Progenitor cell of endocrine pancreas (in vitro differentiated cells): ENCODE measurements around the gene ZNF618. TPM values are rescaled to one million over a fixed set of nuclear protein-coding genes. Genes with fewer than 3 reads are reported as not detected.
A peak's percentile ranks its signal among the peaks of the same experiment; 100 is the strongest.

Source experiments
- DNase-seq: peaks from one replicate; pipeline ENCODE4 v3.0.0; 2021; ENCODE audit warnings: low spot score; ENCODE audit not compliant: unreplicated experiment
- H3K27ac Mint-ChIP-seq: 2 replicates; pipeline ENCODE4 v1.8.0; 2021; ENCODE audit warnings: mild to moderate bottlenecking, moderate library complexity, mixed read lengths
- H3K27me3 Mint-ChIP-seq: 2 replicates; pipeline ENCODE4 v1.8.0; 2021; ENCODE audit warnings: mixed read lengths
- H3K36me3 Mint-ChIP-seq: 2 replicates; pipeline ENCODE4 v1.8.0; 2022; ENCODE audit warnings: mixed read lengths; ENCODE audit not compliant: insufficient read depth
- H3K4me1 Mint-ChIP-seq: 2 replicates; pipeline ENCODE4 v1.8.0; 2021; ENCODE audit warnings: low read depth, mixed read lengths
- H3K4me3 Mint-ChIP-seq: 2 replicates; pipeline ENCODE4 v1.8.0; 2021; ENCODE audit warnings: low read depth, mild to moderate bottlenecking, moderate library complexity, mixed read lengths
- H3K9me3 Mint-ChIP-seq: 2 replicates; pipeline ENCODE4 v1.8.0; 2021; ENCODE audit warnings: low read depth, mixed read lengths
- CTCF ChIP-seq: fragments of 200-600 bp; sonication (generic); IDR thresholded peaks from one replicate; pipeline ENCODE4 v1.5.0; 2021; ENCODE audit warnings: antibody characterized with exemption, mild to moderate bottlenecking; ENCODE audit not compliant: unreplicated experiment
- total RNA-seq: library from RNA; stranded (reverse); gene quantifications from 2 replicates; pipeline ENCODE4 v1.2.1, GENCODE V29; 2021

The ZNF618 gene
- total RNA-seq, 1 donor from 2014 or later: 85.8 TPM

GRCh38 chr9:113898151-113898550 lies 22.0 kb downstream of the ZNF618 start:
- Mint-ChIP-seq H3K27ac (no peak overlapping the region), H3K4me1 (no peaks in the 10 kb centered on the region), H3K9me3 (peaks cover 17% of the 10 kb centered on the region), H3K36me3 (peaks cover 39% of the 10 kb centered on the region), H3K27me3 (no peaks in the 10 kb centered on the region), H3K4me3 (no peak overlapping the region)
- no peak for DNase-seq
- TF ChIP-seq CTCF: no peak

GRCh38 chr9:113898596-113898995 lies 22.5 kb downstream of the ZNF618 start:
- peaks cover 20% of the 10 kb centered on the region for H3K9me3 Mint-ChIP-seq
- H3K4me3 Mint-ChIP-seq: no peak overlapping the region
- no peaks in the 10 kb centered on the region for H3K27me3 Mint-ChIP-seq
- H3K4me1 Mint-ChIP-seq: peaks cover 1% of the 10 kb centered on the region
- no peak for DNase-seq
- peaks cover 43% of the 10 kb centered on the region for H3K36me3 Mint-ChIP-seq
- TF ChIP-seq CTCF: no peak
- no peak overlapping the region for H3K27ac Mint-ChIP-seq

GRCh38 chr9:113899205-113899604 lies 23.1 kb downstream of the ZNF618 start:
- no peak for TF ChIP-seq CTCF
- H3K9me3 Mint-ChIP-seq: peaks cover 26% of the 10 kb centered on the region
- H3K4me1 Mint-ChIP-seq: peaks cover 3% of the 10 kb centered on the region
- H3K27ac Mint-ChIP-seq: peak overlapping the region; percentile 74
- no peak for DNase-seq
- no peaks in the 10 kb centered on the region for H3K27me3 Mint-ChIP-seq
- peaks cover 47% of the 10 kb centered on the region for H3K36me3 Mint-ChIP-seq
- H3K4me3 Mint-ChIP-seq: no peak overlapping the region

- DNase-seq: no peak
- H3K36me3 Mint-ChIP-seq: peaks cover 37% of the 10 kb centered on the region
- peaks cover 3% of the 10 kb centered on the region for H3K4me1 Mint-ChIP-seq
- H3K9me3 Mint-ChIP-seq: peaks cover 23% of the 10 kb centered on the region
- no peak for TF ChIP-seq CTCF
- no peak overlapping the region for H3K27ac Mint-ChIP-seq
- H3K4me3 Mint-ChIP-seq: no peak overlapping the region
- no peaks in the 10 kb centered on the region for H3K27me3 Mint-ChIP-seq
These were observed 25.1 kb downstream of the ZNF618 start for GRCh38 chr9:113901221-113901688.

- Mint-ChIP-seq H3K4me3 (no peak overlapping the region), H3K27me3 (no peaks in the 10 kb centered on the region), H3K27ac (no peak overlapping the region), H3K9me3 (peaks cover 23% of the 10 kb centered on the region), H3K36me3 (peaks cover 37% of the 10 kb centered on the region), H3K4me1 (peaks cover 5% of the 10 kb centered on the region)
- DNase-seq: no peak
- TF ChIP-seq CTCF: no peak
These were observed 27.5 kb downstream of the ZNF618 start for GRCh38 chr9:113903514-113904077.
